Stimulated activated CD4-positive, alpha-beta T cell treated with anti-CD3 and anti-CD28 coated beads, Interleukin-12 subunit alpha, Interleukin-12 subunit beta, amount 100 ng/mL, for 48 hours (primary cell): ENCODE measurements around the gene HIF1AN.
"Not testable (repeated sequence)": the region's sequence is repeated elsewhere in the genome, so short reads cannot be mapped to it uniquely, and the experiment has no call there.

Experiments
- DNase-seq, 3 donors: peaks; one replicate each; pipeline ENCODE4 v3.0.0-alpha.2; 2020; ENCODE audit warnings: low read depth in 2 of 3, low spot score in 1 of 3

HIF1AN gene

GRCh38 chr10:100565206-100565985, 29.7 kb downstream of the HIF1AN start:
- DNase-seq, result no peak

DNA sequence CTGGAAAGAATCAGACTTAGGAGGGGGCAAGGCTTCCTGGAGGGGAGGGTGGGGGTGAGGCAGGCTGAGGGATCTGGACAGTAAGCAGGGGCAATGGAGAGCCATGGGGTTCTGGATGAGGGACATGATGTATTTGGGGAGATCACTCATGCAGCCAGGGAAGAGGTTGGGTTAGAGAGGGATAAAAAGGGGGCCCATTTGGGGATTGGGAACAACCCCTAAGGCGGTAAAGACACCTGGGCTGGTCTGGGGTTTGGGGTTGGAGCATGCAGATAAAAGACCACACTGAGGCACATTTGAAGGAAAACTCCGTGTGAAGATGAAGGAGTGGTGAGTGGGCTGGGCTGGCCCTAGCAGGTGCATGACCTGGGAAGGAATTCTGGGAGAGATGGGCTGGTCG, 30.8 kb downstream of the HIF1AN start:
- DNase-seq, result no peak

GRCh38 chr10:100567249-100567648, 31.5 kb downstream of the HIF1AN start:
- DNase-seq, result no peak

GRCh38 chr10:100567826-100568225, 32.1 kb downstream of the HIF1AN start:
- DNase-seq, result no peak

GRCh38 chr10:100568912-100569311, 33.2 kb downstream of the HIF1AN start:
- no peak for DNase-seq

DNA sequence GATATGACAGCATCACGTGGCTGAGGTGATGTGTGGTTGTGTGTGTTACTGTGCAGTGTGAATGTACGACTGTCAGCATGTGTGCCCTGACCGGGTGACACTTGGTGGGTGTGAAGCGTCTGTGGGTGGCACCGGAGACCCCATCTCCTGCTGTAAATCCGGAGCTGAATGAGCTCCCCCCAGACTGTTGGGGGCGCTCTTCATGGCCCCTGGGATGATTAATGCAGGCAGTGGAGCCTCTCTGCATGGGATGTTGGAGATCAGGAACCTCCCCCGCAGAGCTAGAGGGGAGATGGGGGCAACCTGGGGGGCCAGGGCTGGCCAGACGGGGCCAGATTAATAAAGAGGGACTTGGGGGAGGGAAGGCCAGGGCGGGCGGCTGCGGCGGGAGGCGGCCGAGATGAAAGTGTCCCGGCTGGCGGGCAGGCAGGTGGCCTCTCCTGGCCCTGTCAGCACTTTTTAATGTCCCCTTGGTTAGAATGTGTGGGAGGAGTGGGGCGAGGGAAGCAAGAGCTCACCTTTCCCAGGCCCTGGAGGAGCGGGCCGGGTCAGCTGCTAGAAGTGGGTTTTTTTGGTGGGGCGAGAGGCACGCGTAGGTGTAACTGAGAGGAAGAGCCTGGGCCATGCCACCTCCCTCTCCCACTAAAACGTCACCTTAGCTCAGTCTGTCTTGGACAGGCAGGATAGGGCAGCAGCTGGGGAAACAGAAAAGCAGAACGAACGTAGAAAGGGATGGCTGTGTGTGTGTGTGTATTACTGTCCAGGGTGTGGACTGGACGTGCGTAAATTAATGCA, 34.1 kb downstream of the HIF1AN start:
- no peak for DNase-seq

DNA sequence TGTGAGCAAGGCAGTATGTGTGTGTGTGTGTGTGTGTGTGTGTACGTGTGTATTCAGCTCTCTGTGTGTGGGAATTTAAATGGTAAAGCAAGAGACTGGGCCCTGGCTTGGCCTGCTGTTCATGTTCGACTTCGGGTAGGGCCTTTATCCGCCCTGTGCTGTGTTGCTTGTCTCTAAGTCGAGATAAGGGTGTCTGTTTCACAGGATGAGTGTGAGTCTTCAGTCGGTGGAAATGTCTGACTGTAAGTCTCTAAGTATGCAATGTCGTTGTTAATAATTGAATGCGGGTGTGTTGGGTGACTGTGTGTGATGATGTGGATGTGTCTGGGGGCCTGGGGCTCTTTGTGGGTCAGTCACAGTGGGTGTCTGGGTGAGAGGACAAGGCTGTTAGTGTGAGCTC, 34.8 kb downstream of the HIF1AN start:
- DNase-seq, result no peak

DNA sequence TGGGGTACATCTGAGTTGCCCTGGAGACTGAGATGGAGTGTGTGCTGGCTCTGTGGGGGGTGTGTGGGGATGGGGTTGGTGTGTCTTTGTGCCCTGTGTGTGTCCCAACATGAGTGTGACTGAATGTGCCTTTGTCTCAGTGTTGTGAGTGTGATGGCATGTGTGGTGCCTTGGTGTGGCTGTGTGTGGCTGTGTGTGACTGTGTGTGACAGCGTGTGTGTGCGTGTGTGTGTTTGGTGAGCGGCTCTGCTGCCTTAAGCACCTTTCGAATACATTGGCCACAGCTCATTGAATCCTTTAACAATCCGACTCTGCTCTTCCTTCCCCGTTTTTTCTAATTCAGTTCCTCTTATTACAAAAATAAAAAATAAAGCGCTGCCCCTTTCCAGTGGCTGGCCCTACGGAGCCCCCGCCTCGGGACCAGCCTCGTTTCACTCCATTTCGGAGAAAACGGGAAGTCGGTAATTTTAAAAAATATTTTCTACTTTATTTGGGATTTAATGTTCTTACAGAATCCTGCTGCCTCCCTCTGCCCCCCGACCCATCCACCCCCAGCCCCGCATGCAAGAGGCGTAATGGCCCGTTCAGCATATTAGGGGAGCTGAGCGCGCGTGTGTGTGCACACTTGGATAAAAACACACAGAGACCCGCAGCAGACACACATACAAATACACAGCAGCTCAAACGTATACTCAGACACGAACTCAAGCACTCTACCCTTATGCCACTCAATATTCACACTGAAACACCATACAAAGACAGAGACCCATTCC, 35.5 kb downstream of the HIF1AN start:
- DNase-seq, result no peak

- DNase-seq, result not testable (repeated sequence)
These were observed 39.4 kb downstream of the HIF1AN start for GRCh38 chr10:100575146-100575545.

DNA sequence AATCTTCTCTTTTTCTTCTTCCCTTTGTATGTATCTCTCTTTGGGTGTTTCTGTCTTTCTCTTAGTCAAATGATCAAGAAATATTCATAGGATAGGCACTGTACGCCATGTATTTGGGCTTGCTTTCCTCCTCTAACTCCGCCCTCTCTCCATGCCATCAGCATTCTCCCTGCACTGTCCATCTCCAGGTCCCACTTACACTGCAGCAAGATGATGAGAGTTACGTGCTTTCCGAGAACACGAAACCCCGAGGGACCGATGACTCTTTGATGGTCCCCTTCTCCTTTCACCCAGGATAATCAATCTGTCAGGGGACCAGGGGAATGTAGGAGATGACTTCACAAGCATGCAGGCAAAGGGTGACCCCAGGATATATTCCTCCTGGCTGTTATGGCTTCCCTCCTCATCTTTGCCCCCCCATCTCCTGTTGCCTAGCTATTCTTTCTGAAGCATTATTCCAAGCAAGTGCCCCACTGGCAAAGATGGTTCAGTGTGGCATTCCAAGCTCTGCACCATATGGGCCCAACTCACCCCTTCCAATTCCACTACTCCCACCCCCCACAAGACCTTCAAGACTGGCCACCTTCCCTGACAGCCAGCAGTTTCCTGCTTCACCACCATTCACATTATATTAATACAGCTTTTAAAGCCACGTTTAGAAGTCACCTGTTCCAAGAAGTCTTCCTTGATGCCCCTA, 40.0 kb downstream of the HIF1AN start:
- no peak for DNase-seq

GRCh38 chr10:100576282-100576635, 40.5 kb downstream of the HIF1AN start:
- DNase-seq, result no peak

- DNase-seq, result no peak
These were observed 43.7 kb downstream of the HIF1AN start for GRCh38 chr10:100579261-100580090.

DNA sequence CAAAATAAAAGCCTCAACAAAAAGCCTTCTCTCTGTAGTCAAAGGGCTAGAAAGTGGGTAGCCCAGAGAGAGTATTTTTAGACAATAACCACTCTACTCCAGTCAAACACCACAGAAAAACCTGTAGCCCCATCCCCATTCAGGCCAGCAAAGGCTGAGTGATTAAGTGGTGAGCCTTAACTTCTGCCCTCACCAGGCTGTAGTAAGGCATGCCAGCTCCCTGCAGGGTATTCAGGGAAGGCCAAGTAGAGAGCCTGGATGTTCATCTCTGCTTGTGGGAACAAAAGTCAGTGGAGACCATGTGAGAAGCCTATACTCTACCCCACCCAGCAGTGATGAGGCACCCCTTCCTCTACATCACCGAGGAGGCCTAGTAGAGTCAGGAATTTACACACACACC, 51.2 kb downstream of the HIF1AN start:
- no peak for DNase-seq

GRCh38 chr10:100598166-100598565, 62.4 kb downstream of the HIF1AN start:
- DNase-seq, result no peak

DNA sequence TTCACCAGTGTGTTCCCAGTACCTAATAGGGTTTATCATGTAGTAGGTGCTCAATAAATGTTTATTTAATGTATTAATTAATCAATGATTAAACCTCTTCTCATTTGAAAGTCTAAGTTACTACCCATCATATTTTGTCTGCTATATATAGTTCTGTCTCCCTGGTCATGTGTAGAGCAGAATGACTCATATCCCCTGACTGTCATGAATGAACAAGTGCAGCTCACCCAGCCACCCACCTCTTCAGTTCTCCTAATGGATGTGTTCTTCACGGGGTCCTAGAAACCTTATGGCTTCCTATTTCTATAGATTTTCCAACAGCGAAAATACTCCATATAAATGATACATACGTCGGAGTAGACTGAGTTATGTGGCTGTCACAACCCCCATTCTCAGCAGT, 64.5 kb downstream of the HIF1AN start:
- no peak for DNase-seq

DNA sequence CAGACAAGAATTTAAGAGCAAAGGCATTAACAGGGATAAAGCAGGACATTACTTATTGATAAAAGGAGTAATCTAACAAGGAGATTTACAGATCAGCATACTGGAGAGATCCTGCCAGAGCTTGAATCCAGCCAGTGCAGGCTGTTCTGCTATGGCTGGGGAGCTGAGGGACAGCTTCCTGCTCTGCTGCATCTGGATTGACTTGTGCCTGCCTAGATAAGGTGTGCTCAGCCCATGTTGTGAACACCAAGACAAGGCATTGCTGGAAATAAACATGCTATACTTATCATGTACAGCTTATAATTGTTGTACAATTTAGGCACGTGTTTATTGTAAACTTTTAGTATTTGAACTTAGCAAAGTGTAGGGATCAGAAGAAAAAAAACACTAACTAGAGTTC, 71.7 kb downstream of the HIF1AN start:
- DNase-seq, result no peak
